Endothelial cell of umbilical vein (primary cell): Measurements from ENCODE around the gene MYH14. TPM values are rescaled to one million over a fixed set of nuclear protein-coding genes. Genes with fewer than 3 reads are reported as not detected.

Experiments used
- BruUV-seq: library from RNA; stranded (reverse); fragments of 400-500 nt; replicated peaks from 2 replicates; lab custom pipeline; 2021; lab: Mats Ljungman, UMichigan
- CTCF ChIA-PET: fragments of 300-600, 350-600 bp; sonication (Branson Sonifier 250); formaldehyde crosslinking; loops from one replicate; lab custom pipeline; 2021; ENCODE audit warnings: antibody characterized with exemption, inconsistent platforms; lab: Charles Lee
- POLR2A ChIA-PET: fragments of 300-600, 350-600 bp; sonication (Branson Sonifier 250); formaldehyde crosslinking; loops from one replicate; lab custom pipeline; 2021; ENCODE audit warnings: antibody characterized with exemption, inconsistent platforms; lab: Charles Lee
- DNase-seq: peaks from one replicate; pipeline ENCODE4 v3.0.0-alpha.2; 2011; ENCODE audit warnings: low read depth, low spot score
- FAIRE-seq: peaks from 2 replicates; lab custom pipeline; 2011; peaks lifted over from hg19 to GRCh38; lab: Jason Lieb, UNC
- H2AFZ ChIP-seq: 2 replicates; pipeline ENCODE4 v1.6.0; 2012; ENCODE audit warnings: low read depth, low read length, control low read depth, inconsistent platforms
- H3K27ac ChIP-seq: 2 replicates; pipeline ENCODE4 v1.5.1; 2011; ENCODE audit warnings: low read depth, mild to moderate bottlenecking, control low read depth, low read length, moderate library complexity; ENCODE audit not compliant: insufficient read depth
- H3K27me3 ChIP-seq, 2 experiments: 2 replicates each; pipeline versions ENCODE4 v1.6.0 to v1.6.1; 2011; ENCODE audit warnings: low read length in 2 of 2, mixed read lengths in 1 of 2; ENCODE audit not compliant: control insufficient read depth in 2 of 2, insufficient read depth in 2 of 2
- H3K36me3 ChIP-seq, 2 experiments: 2 replicates in 1 of 2; 3 replicates in 1 of 2; pipeline ENCODE4 v1.5.1; 2011; ENCODE audit warnings: low read length in 2 of 2, mild to moderate bottlenecking in 1 of 2, moderate library complexity in 1 of 2; ENCODE audit not compliant: control insufficient read depth in 2 of 2, insufficient read depth in 2 of 2; ENCODE audit errors: extremely low read depth in 1 of 2
- H3K4me1 ChIP-seq: 3 replicates; pipeline ENCODE4 v1.5.1; 2011; ENCODE audit warnings: mild to moderate bottlenecking, low read length; ENCODE audit not compliant: control insufficient read depth, insufficient read depth; ENCODE audit errors: extremely low read depth
- H3K4me2 ChIP-seq: 2 replicates; pipeline ENCODE4 v1.6.1; 2011; ENCODE audit warnings: low read length, control low read depth, mixed read lengths; ENCODE audit not compliant: insufficient read depth
- H3K4me3 ChIP-seq, 3 experiments: fragments of 200-600 bp in 1 of 3; sonication (generic), shearing (Covaris generic) in 1 of 3; replicated peaks in 1 of 3; 2 replicates each; pipeline ENCODE4 v1.5.1; 2011 to 2016; ENCODE audit warnings: control low read depth in 3 of 3, low read length in 3 of 3, mild to moderate bottlenecking in 2 of 3, inconsistent platforms in 1 of 3, low read depth in 1 of 3, moderate library complexity in 1 of 3; ENCODE audit not compliant: insufficient read depth in 1 of 3
- H3K79me2 ChIP-seq: 2 replicates; pipeline ENCODE4 v1.6.0; 2012; ENCODE audit warnings: low read length, inconsistent platforms; ENCODE audit not compliant: control insufficient read depth, insufficient read depth
- H3K9ac ChIP-seq: replicated peaks from 2 replicates; pipeline ENCODE3; 2011; ENCODE audit warnings: low read length, control low read depth; ENCODE audit not compliant: insufficient read depth; ENCODE audit errors: extremely low read depth
- H3K9me1 ChIP-seq: replicated peaks from 3 replicates; pipeline ENCODE4 v1.6.0; 2011; ENCODE audit warnings: mild to moderate bottlenecking, low read length; ENCODE audit not compliant: control insufficient read depth, insufficient read depth; ENCODE audit errors: extremely low read depth
- H3K9me3 ChIP-seq: replicated peaks from 2 replicates; pipeline ENCODE4 v1.5.1; 2012; ENCODE audit warnings: low read length, inconsistent platforms; ENCODE audit not compliant: control insufficient read depth, insufficient read depth
- H4K20me1 ChIP-seq: replicated peaks from 2 replicates; pipeline ENCODE3; 2011; ENCODE audit warnings: mild to moderate bottlenecking, low read length; ENCODE audit not compliant: control insufficient read depth, insufficient read depth; ENCODE audit errors: extremely low read depth
- EZH2 ChIP-seq: IDR thresholded peaks from 2 replicates; pipeline ENCODE4 v1.6.1; 2012; ENCODE audit warnings: borderline replicate concordance, low read depth, mild to moderate bottlenecking, moderate library complexity, low read length, inconsistent platforms; ENCODE audit not compliant: severe bottlenecking
- FOS ChIP-seq: IDR thresholded peaks from 2 replicates; pipeline ENCODE4 v1.6.1; 2011; ENCODE audit warnings: mild to moderate bottlenecking, low read length, moderate library complexity, borderline replicate concordance; ENCODE audit not compliant: insufficient read depth
- MYC ChIP-seq: IDR thresholded peaks from one replicate; pipeline ENCODE4 v1.6.1; 2011; ENCODE audit warnings: mild to moderate bottlenecking, low read depth, low read length
- POLR2A ChIP-seq: IDR thresholded peaks from 2 replicates; pipeline ENCODE4 v1.6.1; 2012; ENCODE audit warnings: low read depth, mild to moderate bottlenecking, control low read depth, low read length
- dilution Hi-C: fragments of 300-500 bp; cut with MboI; formaldehyde crosslinking; loops from one replicate; pipeline ENCODE4 v1.15.0; 2019; ENCODE audit warnings: low sequenced_read_pairs; ENCODE audit not compliant: extremely low pct_ligation_motif_present
- intact Hi-C: fragments of 100-400 bp; cut with micrococcal nuclease; formaldehyde crosslinking; loops from one replicate; pipeline ENCODE4 v1.10.0; 2022
- polyA plus RNA-seq, 4 experiments: library from polyadenylated mRNA; depleted of rRNA in 3 of 4; stranded (reverse) in 3 of 4; unstranded in 1 of 4; fragments of >200 nt; gene quantifications; 2 replicates each; pipeline versions ENCODE4 v1.2.1 to v1.2.3, GENCODE V29; 2011 to 2012; ENCODE audit warnings: missing spikeins in 1 of 4
- total RNA-seq: library from RNA; stranded (reverse); gene quantifications from 2 replicates; pipeline ENCODE4 v1.2.3, GENCODE V29; 2021
- TF ChIP-seq, protein P1 (sequence below), 2 donors: IDR thresholded peaks; 1 replicate in 1 of 2; 2 replicates in 1 of 2; pipeline ENCODE4 v1.5.1; 2011; ENCODE audit warnings: low read length in 2 of 2, mild to moderate bottlenecking in 2 of 2, moderate library complexity in 2 of 2, control low read depth in 1 of 2, inconsistent platforms in 1 of 2, low read depth in 1 of 2; ENCODE audit not compliant: insufficient read depth in 1 of 2; ENCODE audit errors: extremely low read depth in 1 of 2

The MYH14 gene
- total and polyA plus RNA-seq, 2 donors (not counting 3 experiments of a cell fraction or from before 2014, with no cell fraction given): 0.13 TPM; not detected in 1

GRCh38 chr19:50287331-50287730 is 83.9 kb downstream of the MYH14 start:
- Histone ChIP-seq H4K20me1 (no peaks in the 10 kb centered on the region), H3K9me1 (no peaks in the 10 kb centered on the region), H3K27me3 (no peaks in the 10 kb centered on the region), H3K79me2 (no peaks in the 10 kb centered on the region), H3K27ac (no peak overlapping the region), H2AFZ (no peak overlapping the region), H3K4me3 (no peak overlapping the region), H3K4me1 (no peaks in the 10 kb centered on the region), H3K9me3 (no peaks in the 10 kb centered on the region), H3K9ac (no peak overlapping the region), H3K36me3 (no peaks in the 10 kb centered on the region), H3K4me2 (no peak overlapping the region)
- intact Hi-C loops: no loop called here
- FAIRE-seq (no peak), DNase-seq (no peak)
- TF ChIP-seq MYC (no peak), EZH2 (no peak), FOS (no peak), POLR2A (no peak)
- no TSS peak for BruUV-seq
- POLR2A ChIA-PET: no interaction called here
- dilution Hi-C loops: no loop called here
- CTCF ChIA-PET: no interaction called here

- POLR2A ChIA-PET: no interaction called here
- FAIRE-seq (no peak), DNase-seq (no peak)
- Histone ChIP-seq H3K36me3 (no peaks in the 10 kb centered on the region), H3K9me3 (no peaks in the 10 kb centered on the region), H3K9ac (no peak overlapping the region), H3K4me1 (no peaks in the 10 kb centered on the region), H2AFZ (no peak overlapping the region), H3K4me3 (no peak overlapping the region), H3K27me3 (no peaks in the 10 kb centered on the region), H4K20me1 (no peaks in the 10 kb centered on the region), H3K79me2 (no peaks in the 10 kb centered on the region), H3K4me2 (no peak overlapping the region), H3K9me1 (no peaks in the 10 kb centered on the region), H3K27ac (no peak overlapping the region)
- dilution Hi-C loops (no loop called here), intact Hi-C loops (no loop called here)
- TF ChIP-seq, protein P1, sequence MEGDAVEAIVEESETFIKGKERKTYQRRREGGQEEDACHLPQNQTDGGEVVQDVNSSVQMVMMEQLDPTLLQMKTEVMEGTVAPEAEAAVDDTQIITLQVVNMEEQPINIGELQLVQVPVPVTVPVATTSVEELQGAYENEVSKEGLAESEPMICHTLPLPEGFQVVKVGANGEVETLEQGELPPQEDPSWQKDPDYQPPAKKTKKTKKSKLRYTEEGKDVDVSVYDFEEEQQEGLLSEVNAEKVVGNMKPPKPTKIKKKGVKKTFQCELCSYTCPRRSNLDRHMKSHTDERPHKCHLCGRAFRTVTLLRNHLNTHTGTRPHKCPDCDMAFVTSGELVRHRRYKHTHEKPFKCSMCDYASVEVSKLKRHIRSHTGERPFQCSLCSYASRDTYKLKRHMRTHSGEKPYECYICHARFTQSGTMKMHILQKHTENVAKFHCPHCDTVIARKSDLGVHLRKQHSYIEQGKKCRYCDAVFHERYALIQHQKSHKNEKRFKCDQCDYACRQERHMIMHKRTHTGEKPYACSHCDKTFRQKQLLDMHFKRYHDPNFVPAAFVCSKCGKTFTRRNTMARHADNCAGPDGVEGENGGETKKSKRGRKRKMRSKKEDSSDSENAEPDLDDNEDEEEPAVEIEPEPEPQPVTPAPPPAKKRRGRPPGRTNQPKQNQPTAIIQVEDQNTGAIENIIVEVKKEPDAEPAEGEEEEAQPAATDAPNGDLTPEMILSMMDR (IDR thresholded peaks at IDR 0.05; ENCODE audit: extremely low read depth in 1 of 2, insufficient read depth in 1 of 2, low read depth in 1 of 2, low read length in 2 of 2): no peak
- BruUV-seq: no TSS peak
- CTCF ChIA-PET: interaction anchor here (1.3 kb wide), 1 partner anchor 9 kb away, joined by 4 read pairs; no protein-coding TSS in a partner anchor
Measured at GRCh38 chr19:50288954-50289353, 85.5 kb downstream of the MYH14 start.
